GM18858 (cell line): ENCODE measurements around the gene PUM2.
"Not testable (repeated sequence)": the region's sequence is repeated elsewhere in the genome, so short reads cannot be mapped to it uniquely, and the experiment has no call there.

ENCODE experiments used
- ATAC-seq: cut with Tn5 transposase; IDR thresholded peaks from one replicate; pipeline ENCODE4 v1.9.1; 2021; ENCODE audit not compliant: unreplicated experiment

The PUM2 gene

GRCh38 chr2:20294231-20294630 lies 56.4 kb downstream of the PUM2 start:
- no peak for ATAC-seq

GRCh38 chr2:20292984-20293383 lies 57.7 kb downstream of the PUM2 start:
- no peak for ATAC-seq

- ATAC-seq, result no peak
Observed at GRCh38 chr2:20291846-20292408, 58.7 kb downstream of the PUM2 start.

GRCh38 chr2:20291106-20291564 lies 59.5 kb downstream of the PUM2 start:
- ATAC-seq, result peak; percentile 60

GRCh38 chr2:20288642-20289340 lies 61.9 kb downstream of the PUM2 start:
- ATAC-seq, result no peak

GRCh38 chr2:20282916-20283592 lies 67.6 kb downstream of the PUM2 start:
- no peak for ATAC-seq

- no peak for ATAC-seq
Observed at GRCh38 chr2:20281876-20282275, 68.8 kb downstream of the PUM2 start.

- no peak for ATAC-seq
Observed at GRCh38 chr2:20273042-20273441, 77.6 kb downstream of the PUM2 start.

GRCh38 chr2:20268317-20268716 lies 82.3 kb downstream of the PUM2 start:
- not testable (repeated sequence) for ATAC-seq

- ATAC-seq, result no peak
Observed at GRCh38 chr2:20267529-20267928, 83.1 kb downstream of the PUM2 start.

GRCh38 chr2:20264629-20265028 lies 86.0 kb downstream of the PUM2 start:
- no peak for ATAC-seq

GRCh38 chr2:20257411-20257810 lies 93.2 kb downstream of the PUM2 start:
- no peak for ATAC-seq

- ATAC-seq, result no peak
Observed at GRCh38 chr2:20254731-20255130, 95.9 kb downstream of the PUM2 start.

GRCh38 chr2:20250436-20250835 lies 100.2 kb downstream of the PUM2 start:
- ATAC-seq, result no peak

- ATAC-seq, result no peak
Observed at GRCh38 chr2:20249170-20249569, 101.5 kb downstream of the PUM2 start.

GRCh38 chr2:20247084-20247483 lies 103.6 kb downstream of the PUM2 start:
- ATAC-seq, result no peak

- not testable (repeated sequence) for ATAC-seq
Observed at GRCh38 chr2:20243637-20244036, 107.0 kb downstream of the PUM2 start.

- no peak for ATAC-seq
Observed at GRCh38 chr2:20242727-20243377, 107.8 kb downstream of the PUM2 start.

- no peak for ATAC-seq
Observed at GRCh38 chr2:20241973-20242726, 108.5 kb downstream of the PUM2 start.

GRCh38 chr2:20240291-20240690 lies 110.4 kb downstream of the PUM2 start:
- not testable (repeated sequence) for ATAC-seq

- ATAC-seq, result no peak
Observed at GRCh38 chr2:20236496-20236895, 114.1 kb downstream of the PUM2 start.
